NT2/D1 (cell line): ENCODE results near the gene NDUFB1.

Experiments used
- SUZ12 ChIP-seq: IDR thresholded peaks from 2 replicates; pipeline ENCODE4 v1.6.1; 2011; ENCODE audit not compliant: insufficient read length, insufficient read depth; ENCODE audit errors: extremely low read depth
- YY1 ChIP-seq: IDR thresholded peaks from 2 replicates; pipeline ENCODE4 v1.6.1; 2011; ENCODE audit not compliant: insufficient read length, insufficient read depth
- ZNF274 ChIP-seq: IDR thresholded peaks from 2 replicates; pipeline ENCODE4 v1.6.1; 2011; ENCODE audit warnings: mild to moderate bottlenecking, low read depth, low read length

DNA sequence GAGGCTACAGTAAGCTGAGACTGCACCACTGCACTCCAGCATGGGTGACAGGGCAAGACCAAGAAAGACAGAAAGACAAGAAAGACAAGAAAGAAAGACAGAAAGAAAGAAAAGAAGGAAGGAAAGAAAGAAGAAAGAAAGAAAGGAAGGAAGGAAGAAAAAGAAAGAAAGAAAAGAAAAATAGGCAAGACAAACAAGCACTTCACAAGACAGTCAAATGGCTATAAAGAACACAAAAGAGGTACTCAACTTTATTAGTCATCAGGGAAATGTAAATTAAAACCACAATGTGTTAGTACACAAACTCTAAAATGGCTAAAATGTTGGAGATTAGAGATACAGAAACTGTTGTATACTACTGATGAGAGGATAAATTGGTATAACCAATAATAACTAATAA lies 21.7 kb downstream of the NDUFB1 start:
- TF ChIP-seq ZNF274 (no peak), YY1 (no peak), SUZ12 (no peak)
